ENCODE results near the gene DHRS2.
A peak's percentile ranks its signal among the peaks of the same experiment; 100 is the strongest.

The DHRS2 gene

DNA sequence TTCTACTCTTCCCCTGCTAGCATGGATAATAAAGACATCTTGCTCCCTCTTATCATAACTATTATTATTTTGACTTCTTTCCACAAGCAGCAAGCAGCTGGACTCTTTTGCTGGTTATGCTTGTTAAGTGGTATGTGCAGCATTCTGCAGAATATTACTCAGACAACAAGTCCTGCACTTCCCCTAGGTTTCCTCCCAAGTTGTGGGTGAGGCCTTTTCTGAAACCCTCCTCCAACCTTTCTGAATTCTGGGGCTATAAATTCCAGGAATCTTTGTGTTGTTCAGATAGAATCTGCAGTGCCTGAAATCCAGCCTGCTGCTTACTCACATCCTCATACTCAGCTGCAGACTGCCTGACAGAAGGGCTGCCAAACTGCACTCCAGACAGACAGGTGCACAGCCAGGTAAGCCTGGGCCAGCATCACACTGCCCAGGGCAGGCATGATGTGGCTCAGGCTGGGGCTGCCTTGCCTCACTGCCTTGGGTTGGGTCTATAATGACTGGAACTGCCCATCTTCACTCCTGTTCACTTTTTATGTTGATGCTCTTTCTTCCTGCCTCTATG, 6.2 kb upstream of the DHRS2 start:
- H3K36me3 Mint-ChIP-seq (ENCODE audit: low read depth), result no peaks in the 10 kb centered on the region
- H3K9me3 Mint-ChIP-seq, result peaks cover 23% of the 10 kb centered on the region
- no peak overlapping the region for H3K4me3 Mint-ChIP-seq
- H3K27me3 Mint-ChIP-seq (ENCODE audit: low read depth, poor library complexity), result peaks cover 18% of the 10 kb centered on the region
- no peak overlapping the region for H3K27ac Mint-ChIP-seq
- TF ChIP-seq, protein P1, sequence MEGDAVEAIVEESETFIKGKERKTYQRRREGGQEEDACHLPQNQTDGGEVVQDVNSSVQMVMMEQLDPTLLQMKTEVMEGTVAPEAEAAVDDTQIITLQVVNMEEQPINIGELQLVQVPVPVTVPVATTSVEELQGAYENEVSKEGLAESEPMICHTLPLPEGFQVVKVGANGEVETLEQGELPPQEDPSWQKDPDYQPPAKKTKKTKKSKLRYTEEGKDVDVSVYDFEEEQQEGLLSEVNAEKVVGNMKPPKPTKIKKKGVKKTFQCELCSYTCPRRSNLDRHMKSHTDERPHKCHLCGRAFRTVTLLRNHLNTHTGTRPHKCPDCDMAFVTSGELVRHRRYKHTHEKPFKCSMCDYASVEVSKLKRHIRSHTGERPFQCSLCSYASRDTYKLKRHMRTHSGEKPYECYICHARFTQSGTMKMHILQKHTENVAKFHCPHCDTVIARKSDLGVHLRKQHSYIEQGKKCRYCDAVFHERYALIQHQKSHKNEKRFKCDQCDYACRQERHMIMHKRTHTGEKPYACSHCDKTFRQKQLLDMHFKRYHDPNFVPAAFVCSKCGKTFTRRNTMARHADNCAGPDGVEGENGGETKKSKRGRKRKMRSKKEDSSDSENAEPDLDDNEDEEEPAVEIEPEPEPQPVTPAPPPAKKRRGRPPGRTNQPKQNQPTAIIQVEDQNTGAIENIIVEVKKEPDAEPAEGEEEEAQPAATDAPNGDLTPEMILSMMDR (IDR thresholded peaks at IDR 0.05), result no peak
- no peak for DNase-seq
- peaks cover 28% of the 10 kb centered on the region for H3K4me1 Mint-ChIP-seq

DNA sequence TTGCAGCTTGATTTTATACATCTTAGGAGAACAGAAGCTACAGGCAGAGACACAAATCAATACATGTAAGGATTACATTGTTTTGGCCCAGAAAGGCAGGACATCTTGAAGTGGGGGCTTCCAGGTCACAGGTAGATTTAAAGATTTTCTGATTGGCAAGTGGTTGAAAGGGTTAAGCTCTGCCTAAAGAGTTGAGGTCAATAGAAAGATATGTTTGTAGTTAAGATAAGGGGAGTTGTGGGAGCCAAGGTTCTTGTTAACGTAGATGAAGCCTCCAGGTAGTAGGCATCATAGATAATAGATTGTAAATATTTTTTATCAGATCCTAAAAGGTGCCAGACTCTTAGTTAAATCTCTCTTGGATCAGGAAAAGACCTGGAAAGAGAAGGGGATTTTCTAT, 5.5 kb upstream of the DHRS2 start:
- Mint-ChIP-seq H3K36me3 (ENCODE audit: low read depth) (no peaks in the 10 kb centered on the region), H3K27ac (peak overlapping the region; percentile 50), H3K4me1 (peaks cover 28% of the 10 kb centered on the region), H3K9me3 (peaks cover 18% of the 10 kb centered on the region), H3K4me3 (peak overlapping the region; percentile 4), H3K27me3 (ENCODE audit: low read depth, poor library complexity) (peaks cover 20% of the 10 kb centered on the region)
- TF ChIP-seq, protein P1 (IDR thresholded peaks at IDR 0.05), result no peak
- DNase-seq, result no peak

DNA sequence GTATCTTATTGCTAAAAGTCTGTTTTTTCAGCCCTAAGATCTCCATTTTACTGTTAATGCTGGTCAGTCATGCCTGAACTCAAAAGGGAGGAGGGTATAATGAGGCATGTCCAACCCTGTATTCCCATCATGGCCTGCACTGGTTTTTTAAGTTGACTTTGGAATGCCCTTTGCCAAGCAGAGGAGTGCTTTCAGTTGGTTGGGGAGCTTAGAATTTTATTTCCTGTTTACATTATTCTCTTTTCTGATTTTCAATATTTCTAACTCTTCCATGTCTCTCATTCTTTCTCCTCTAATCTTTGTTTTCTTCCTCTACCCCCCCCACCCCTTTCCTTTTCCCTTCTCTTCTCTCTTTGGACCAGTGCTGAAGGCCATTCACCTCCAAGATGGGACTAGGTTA, 4.9 kb upstream of the DHRS2 start:
- no peak overlapping the region for H3K27ac Mint-ChIP-seq
- peaks cover 20% of the 10 kb centered on the region for H3K27me3 Mint-ChIP-seq (ENCODE audit: low read depth, poor library complexity)
- TF ChIP-seq, protein P1 (IDR thresholded peaks at IDR 0.05), result no peak

DNA sequence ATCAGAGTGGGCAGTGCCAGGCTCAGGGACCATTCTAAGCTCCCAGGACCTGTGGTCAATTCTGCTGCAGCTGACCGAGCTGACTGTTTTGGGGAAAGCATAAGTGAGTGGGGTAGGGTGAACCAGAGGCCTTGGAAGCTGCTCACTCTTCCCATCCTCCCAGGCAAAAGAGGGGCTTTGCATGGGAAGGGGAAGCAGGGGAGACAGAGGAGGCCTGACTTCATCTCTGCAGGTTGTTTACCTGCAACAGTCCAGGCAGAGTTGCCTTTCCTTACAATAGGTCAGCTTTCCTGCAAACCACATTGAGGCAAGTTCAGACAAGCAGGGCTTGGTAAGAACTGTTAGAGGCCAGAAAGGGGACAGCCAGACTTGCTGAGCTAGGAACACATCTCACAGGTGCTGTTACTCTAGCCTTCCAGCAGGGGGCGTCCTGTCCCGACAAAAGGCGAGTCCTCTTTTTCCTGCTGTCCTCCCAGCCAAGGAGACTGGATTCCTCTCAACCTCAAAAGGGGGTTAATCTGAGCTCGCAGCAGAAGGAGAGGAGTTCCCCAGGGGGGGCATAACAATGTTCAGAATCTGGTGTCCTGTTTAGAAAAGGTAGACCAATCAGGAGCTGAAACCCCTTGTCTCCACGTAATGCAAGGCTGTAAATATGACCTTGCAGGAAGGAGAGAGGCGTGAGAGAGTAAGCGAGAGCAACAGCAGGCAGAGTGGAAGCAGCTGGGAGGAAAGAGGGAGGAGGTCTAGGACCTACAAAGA, 4.3 kb upstream of the DHRS2 start:
- DNase-seq, result peak; percentile 89
- H3K4me3 Mint-ChIP-seq, result peak overlapping the region; percentile 18
- H3K27ac Mint-ChIP-seq, result peak overlapping the region; percentile 92

More for the DNA sequence above, 4.9 kb upstream of the DHRS2 start:
- peaks cover 28% of the 10 kb centered on the region for H3K4me1 Mint-ChIP-seq
- H3K9me3 Mint-ChIP-seq, result peaks cover 15% of the 10 kb centered on the region
- peak overlapping the region; percentile 18 for H3K4me3 Mint-ChIP-seq
- DNase-seq, result no peak
- H3K36me3 Mint-ChIP-seq (ENCODE audit: low read depth), result no peaks in the 10 kb centered on the region

DNA sequence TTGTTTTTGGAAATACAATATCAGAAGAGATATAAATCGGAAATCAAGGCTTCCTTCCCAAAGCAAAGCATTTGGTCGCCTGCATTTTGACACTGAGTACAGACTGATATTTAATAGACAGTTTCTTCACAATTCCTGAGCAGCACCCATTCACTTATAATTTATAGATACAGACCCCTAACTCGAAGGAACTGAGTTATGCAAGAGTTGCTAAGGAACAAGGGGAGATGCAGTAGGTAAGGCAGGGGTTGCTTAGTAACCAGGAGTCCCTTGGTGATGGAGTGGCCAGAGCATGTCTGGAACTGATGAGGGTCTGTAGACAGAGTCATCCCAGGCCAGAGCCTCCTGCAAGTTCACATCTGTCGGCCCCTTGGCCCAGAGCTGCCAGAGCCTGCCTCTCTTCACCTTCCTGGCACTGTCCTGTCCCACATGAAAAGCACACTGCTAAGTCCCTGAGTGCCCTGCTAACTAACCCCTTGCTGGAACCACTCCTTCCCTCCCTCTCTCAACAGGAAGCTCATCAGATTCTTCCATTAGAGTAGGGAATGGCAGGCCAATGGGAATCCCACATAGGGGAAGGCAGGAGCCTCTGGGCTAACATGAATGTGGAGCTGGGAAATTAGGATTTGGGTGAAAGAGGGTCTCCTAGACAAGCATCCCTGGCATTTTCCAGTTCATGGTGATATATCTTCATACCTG, 3.6 kb upstream of the DHRS2 start:
- TF ChIP-seq, protein P1 (IDR thresholded peaks at IDR 0.05), result no peak
- peaks cover 28% of the 10 kb centered on the region for H3K4me1 Mint-ChIP-seq
- H3K27ac Mint-ChIP-seq, result peak overlapping the region; percentile 92
- no peaks in the 10 kb centered on the region for H3K36me3 Mint-ChIP-seq (ENCODE audit: low read depth)
- H3K27me3 Mint-ChIP-seq (ENCODE audit: low read depth, poor library complexity), result peaks cover 23% of the 10 kb centered on the region
- no peak overlapping the region for H3K4me3 Mint-ChIP-seq
- peaks cover 17% of the 10 kb centered on the region for H3K9me3 Mint-ChIP-seq
- DNase-seq, result no peak

More for the DNA sequence above, 4.3 kb upstream of the DHRS2 start:
- Mint-ChIP-seq H3K36me3 (ENCODE audit: low read depth) (no peaks in the 10 kb centered on the region), H3K9me3 (peaks cover 13% of the 10 kb centered on the region), H3K4me1 (peaks cover 28% of the 10 kb centered on the region), H3K27me3 (ENCODE audit: low read depth, poor library complexity) (peaks cover 20% of the 10 kb centered on the region)
- TF ChIP-seq, protein P1 (IDR thresholded peaks at IDR 0.05), result peak; percentile 90

Data from nephron progenitor cell (in vitro differentiated cells).